Measurements from ENCODE around the gene SP2. TPM values are rescaled to one million over a fixed set of nuclear protein-coding genes. Genes with fewer than 3 reads are reported as not detected.
A peak's percentile ranks its signal among the peaks of the same experiment; 100 is the strongest.

The SP2 gene
- total and polyA plus RNA-seq, 2 of the 13 experiments (the other 11 are each of a cell fraction or from before 2014, with no cell fraction given), result 1.4 to 4.8 TPM

- TF ChIP-seq ZBTB46 (CRISPR knock-in tag; IDR thresholded peaks at IDR 0.05; ENCODE audit: borderline replicate concordance) (no peak), ZBTB42 (CRISPR knock-in tag; IDR thresholded peaks at IDR 0.05) (no peak), SAP130 (CRISPR knock-in tag; IDR thresholded peaks at IDR 0.05; ENCODE audit: low read depth) (peak; percentile 91), MATR3 (CRISPR knock-in tag; IDR thresholded peaks at IDR 0.05) (no peak), NR2C2 (CRISPR knock-in tag; IDR thresholded peaks at IDR 0.05; ENCODE audit: borderline replicate concordance) (no peak), ARHGAP35 (CRISPR knock-in tag; IDR thresholded peaks at IDR 0.05; ENCODE audit: borderline replicate concordance) (0 out of 2 replicates have a peak, but pooled peaks have one; percentile 16), CREM (IDR thresholded peaks at IDR 0.05) (no peak), CREM (CRISPR knock-in tag; IDR thresholded peaks at IDR 0.05) (no peak), SRY (CRISPR knock-in tag; IDR thresholded peaks at IDR 0.05) (peak; percentile 92), GATA4 (IDR thresholded peaks at IDR 0.05; ENCODE audit: borderline replicate concordance, low read depth) (peak; percentile 72; the same call in 1 of the 2 replicates), PTBP1 (IDR thresholded peaks at IDR 0.05; ENCODE audit: low read depth, low read length, poor library complexity, severe bottlenecking) (peak; percentile 3), ZNF292 (CRISPR knock-in tag; IDR thresholded peaks at IDR 0.05; ENCODE audit: borderline replicate concordance, low read depth) (no peak), ZNF225 (CRISPR knock-in tag; IDR thresholded peaks at IDR 0.05) (0 out of 2 replicates have a peak, but pooled peaks have one; percentile 32), KLF15 (CRISPR knock-in tag; IDR thresholded peaks at IDR 0.05; ENCODE audit: borderline replicate concordance) (no peak), TEAD3 (CRISPR knock-in tag; optimal IDR thresholded peaks at IDR 0.05; ENCODE audit: borderline replicate concordance) (peak; percentile 87), ZNF766 (CRISPR knock-in tag; IDR thresholded peaks at IDR 0.05; ENCODE audit: borderline replicate concordance) (no peak), HOMEZ (CRISPR knock-in tag; IDR thresholded peaks at IDR 0.05; ENCODE audit: low read depth) (peak; percentile 33; the same call in 1 of the 2 replicates)
- TF ChIP-seq, protein P1, sequence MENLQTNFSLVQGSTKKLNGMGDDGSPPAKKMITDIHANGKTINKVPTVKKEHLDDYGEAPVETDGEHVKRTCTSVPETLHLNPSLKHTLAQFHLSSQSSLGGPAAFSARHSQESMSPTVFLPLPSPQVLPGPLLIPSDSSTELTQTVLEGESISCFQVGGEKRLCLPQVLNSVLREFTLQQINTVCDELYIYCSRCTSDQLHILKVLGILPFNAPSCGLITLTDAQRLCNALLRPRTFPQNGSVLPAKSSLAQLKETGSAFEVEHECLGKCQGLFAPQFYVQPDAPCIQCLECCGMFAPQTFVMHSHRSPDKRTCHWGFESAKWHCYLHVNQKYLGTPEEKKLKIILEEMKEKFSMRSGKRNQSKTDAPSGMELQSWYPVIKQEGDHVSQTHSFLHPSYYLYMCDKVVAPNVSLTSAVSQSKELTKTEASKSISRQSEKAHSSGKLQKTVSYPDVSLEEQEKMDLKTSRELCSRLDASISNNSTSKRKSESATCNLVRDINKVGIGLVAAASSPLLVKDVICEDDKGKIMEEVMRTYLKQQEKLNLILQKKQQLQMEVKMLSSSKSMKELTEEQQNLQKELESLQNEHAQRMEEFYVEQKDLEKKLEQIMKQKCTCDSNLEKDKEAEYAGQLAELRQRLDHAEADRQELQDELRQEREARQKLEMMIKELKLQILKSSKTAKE (CRISPR knock-in tag; IDR thresholded peaks at IDR 0.05; ENCODE audit: borderline replicate concordance), result no peak
- TF ChIP-seq, protein P2, sequence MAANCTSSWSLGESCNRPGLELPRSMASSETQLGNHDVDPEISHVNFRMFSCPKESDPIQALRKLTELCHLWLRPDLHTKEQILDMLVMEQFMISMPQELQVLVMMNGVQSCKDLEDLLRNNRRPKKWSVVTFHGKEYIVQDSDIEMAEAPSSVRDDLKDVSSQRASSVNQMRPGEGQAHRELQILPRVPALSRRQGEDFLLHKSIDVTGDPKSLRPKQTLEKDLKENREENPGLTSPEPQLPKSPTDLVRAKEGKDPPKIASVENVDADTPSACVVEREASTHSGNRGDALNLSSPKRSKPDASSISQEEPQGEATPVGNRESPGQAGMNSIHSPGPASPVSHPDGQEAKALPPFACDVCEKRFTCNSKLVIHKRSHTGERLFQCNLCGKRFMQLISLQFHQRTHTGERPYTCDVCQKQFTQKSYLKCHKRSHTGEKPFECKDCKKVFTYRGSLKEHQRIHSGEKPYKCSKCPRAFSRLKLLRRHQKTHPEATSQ (CRISPR knock-in tag; IDR thresholded peaks at IDR 0.05; ENCODE audit: borderline replicate concordance), result no peak
- TF ChIP-seq, protein P3, sequence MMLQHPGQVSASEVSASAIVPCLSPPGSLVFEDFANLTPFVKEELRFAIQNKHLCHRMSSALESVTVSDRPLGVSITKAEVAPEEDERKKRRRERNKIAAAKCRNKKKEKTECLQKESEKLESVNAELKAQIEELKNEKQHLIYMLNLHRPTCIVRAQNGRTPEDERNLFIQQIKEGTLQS (CRISPR knock-in tag; IDR thresholded peaks at IDR 0.05), result no peak
- TF ChIP-seq, protein P4, sequence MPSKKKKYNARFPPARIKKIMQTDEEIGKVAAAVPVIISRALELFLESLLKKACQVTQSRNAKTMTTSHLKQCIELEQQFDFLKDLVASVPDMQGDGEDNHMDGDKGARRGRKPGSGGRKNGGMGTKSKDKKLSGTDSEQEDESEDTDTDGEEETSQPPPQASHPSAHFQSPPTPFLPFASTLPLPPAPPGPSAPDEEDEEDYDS (CRISPR knock-in tag; IDR thresholded peaks at IDR 0.05), result peak; percentile 97
- TF ChIP-seq, protein P5, sequence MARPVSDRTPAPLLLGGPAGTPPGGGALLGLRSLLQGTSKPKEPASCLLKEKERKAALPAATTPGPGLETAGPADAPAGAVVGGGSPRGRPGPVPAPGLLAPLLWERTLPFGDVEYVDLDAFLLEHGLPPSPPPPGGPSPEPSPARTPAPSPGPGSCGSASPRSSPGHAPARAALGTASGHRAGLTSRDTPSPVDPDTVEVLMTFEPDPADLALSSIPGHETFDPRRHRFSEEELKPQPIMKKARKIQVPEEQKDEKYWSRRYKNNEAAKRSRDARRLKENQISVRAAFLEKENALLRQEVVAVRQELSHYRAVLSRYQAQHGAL (CRISPR knock-in tag; IDR thresholded peaks at IDR 0.05; ENCODE audit: not compliant biosample characterization), result no peak
These were observed 635 bp upstream of the SP2 start (continued) for GRCh38 chr17:47895347-47895855.

Measured in HepG2 (cell line).